Measurements from ENCODE around the gene SPEF2.

The SPEF2 gene, protein sequence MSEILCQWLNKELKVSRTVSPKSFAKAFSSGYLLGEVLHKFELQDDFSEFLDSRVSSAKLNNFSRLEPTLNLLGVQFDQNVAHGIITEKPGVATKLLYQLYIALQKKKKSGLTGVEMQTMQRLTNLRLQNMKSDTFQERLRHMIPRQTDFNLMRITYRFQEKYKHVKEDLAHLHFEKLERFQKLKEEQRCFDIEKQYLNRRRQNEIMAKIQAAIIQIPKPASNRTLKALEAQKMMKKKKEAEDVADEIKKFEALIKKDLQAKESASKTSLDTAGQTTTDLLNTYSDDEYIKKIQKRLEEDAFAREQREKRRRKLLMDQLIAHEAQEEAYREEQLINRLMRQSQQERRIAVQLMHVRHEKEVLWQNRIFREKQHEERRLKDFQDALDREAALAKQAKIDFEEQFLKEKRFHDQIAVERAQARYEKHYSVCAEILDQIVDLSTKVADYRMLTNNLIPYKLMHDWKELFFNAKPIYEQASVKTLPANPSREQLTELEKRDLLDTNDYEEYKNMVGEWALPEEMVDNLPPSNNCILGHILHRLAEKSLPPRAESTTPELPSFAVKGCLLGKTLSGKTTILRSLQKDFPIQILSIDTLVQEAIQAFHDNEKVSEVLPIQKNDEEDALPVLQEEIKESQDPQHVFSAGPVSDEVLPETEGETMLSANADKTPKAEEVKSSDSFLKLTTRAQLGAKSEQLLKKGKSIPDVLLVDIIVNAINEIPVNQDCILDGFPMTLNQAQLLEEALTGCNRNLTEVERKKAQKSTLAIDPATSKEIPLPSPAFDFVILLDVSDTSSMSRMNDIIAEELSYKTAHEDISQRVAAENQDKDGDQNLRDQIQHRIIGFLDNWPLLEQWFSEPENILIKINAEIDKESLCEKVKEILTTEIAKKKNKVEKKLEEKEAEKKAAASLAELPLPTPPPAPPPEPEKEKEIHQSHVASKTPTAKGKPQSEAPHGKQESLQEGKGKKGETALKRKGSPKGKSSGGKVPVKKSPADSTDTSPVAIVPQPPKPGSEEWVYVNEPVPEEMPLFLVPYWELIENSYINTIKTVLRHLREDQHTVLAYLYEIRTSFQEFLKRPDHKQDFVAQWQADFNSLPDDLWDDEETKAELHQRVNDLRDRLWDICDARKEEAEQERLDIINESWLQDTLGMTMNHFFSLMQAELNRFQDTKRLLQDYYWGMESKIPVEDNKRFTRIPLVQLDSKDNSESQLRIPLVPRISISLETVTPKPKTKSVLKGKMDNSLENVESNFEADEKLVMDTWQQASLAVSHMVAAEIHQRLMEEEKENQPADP (N-terminal part only)

GRCh38 chr5:35617435-35618303 lies at the start of gene SPEF2:
TSS of gene SPEF2 (plus strand) at chr5:35617863. CDS start at chr5:35617998, 135 bp downstream.
- peak; percentile 63 for DNase-seq

DNA sequence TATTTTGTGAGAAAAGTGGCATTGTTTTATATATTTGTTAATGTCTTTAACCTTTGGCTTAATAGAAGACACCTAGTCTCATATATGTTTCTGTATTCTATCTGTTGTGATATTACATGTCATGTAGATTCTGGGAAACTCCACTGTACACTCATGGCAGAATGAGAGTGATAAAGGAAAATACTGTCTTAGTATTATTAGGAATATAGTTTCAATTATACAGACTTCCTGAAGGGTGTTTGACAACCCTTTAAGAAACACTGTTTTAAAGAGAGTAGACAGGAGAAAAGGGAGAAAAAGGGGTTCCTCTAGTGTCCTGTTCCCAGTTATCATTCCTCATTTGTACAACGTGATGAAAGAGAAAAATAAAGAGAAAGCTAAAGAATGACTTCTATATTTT lies 42.1 kb upstream of the SPEF2 start:
- DNase-seq = no peak

DNA sequence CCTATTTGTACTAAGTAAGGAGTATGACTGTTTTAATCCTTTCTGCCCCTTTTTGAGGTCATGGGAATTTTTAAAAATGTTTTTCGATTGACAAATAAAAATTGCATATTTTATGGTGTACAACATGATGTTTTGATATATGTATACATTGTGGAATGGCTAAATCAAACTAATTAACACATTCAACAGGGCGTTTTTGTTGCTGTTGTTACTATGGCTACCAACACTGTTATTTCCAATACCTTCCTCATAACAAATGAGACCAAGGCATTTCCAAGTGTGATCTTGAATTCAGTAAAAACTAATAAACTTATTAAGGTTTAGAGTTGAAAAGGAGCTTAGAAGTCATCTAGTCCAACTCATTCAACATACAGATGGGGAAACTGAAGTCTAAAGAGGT lies 30.2 kb upstream of the SPEF2 start:
- DNase-seq = no peak

GRCh38 chr5:35593338-35593737 lies 24.3 kb upstream of the SPEF2 start:
- no peak for DNase-seq

DNA sequence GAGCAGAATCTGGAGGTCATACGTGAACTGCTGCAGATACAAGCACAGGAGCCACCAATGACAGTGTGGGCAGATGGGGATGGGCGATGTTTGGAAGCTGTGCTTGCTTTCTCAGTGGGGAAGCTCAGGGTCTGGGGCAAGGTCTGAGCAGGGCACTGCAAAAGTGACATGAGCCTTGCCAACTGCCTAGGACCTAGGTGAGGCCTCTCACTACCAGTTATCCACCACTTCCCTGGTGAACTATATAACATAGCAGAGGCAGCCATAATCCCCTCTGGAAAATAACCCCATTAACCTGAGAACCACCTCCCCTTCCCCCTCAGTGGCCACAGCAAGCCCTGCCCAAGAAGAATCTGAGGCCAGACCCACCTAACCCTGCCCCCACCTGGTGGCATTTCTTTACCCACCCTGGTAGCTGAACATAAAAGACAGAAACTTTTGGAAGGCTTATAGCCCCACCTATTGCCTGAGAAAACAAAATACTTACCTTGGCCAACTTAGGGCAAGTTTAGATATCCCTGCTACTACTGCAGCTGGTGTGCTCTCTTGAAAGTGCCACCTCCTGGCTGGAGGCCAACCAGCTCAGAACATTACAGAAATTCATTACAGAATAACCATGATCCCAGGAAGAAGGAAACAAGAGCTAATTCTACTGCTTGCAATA lies 18.8 kb upstream of the SPEF2 start:
- no peak for DNase-seq

GRCh38 chr5:35600591-35600990 lies 17.1 kb upstream of the SPEF2 start:
- no peak for DNase-seq

DNA sequence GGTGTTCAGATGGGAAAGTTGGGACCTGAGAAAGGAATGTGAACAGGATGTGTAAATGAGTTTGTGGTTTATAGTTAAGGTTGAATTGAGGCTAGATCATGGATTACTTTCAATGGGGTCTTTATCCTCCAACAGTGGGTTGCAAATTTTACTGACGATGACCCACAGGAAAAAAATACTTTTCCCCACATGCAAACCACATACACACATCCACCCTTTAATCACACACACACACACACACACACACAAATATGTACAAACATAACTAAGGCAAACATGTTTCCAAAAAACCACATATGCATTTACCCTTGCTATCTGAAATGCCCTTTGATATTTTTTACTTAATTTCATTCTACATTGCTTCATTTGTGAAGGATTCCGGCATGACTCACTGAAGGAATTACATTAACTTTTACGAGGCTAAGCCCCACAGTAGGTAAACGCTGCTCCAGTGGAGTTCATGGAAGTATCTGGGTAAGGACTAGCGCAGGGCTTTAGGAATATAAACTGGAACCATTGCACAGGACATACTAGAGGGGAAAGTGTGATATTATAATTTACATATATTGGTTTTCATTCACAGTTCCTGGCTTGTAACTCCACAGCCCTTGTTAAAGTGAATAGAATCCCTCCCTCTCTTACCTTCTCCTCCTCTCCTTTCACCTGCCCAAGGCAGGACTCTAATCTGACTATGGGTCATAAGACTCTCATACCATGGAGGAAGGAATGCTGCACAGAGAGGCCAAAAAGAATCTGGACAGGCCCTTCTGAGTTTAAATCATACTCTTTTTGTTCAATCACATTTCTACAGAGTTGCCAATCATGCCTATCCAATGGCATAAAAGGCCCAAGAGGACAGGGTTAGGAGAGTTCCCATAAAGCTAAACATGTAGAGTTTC lies 8.5 kb upstream of the SPEF2 start:
- no peak for DNase-seq

- DNase-seq = no peak
Measured at GRCh38 chr5:35617060-35617434, 616 bp upstream of the SPEF2 start.

GRCh38 chr5:35618304-35618636 lies 607 bp downstream of the SPEF2 start:
- DNase-seq = no peak

- DNase-seq = no peak
Measured at GRCh38 chr5:35618781-35619180, 1.1 kb downstream of the SPEF2 start.

- DNase-seq = no peak
Measured at GRCh38 chr5:35622974-35623373, 5.3 kb downstream of the SPEF2 start.

- DNase-seq = no peak
Measured at GRCh38 chr5:35623991-35624390, 6.3 kb downstream of the SPEF2 start.

DNA sequence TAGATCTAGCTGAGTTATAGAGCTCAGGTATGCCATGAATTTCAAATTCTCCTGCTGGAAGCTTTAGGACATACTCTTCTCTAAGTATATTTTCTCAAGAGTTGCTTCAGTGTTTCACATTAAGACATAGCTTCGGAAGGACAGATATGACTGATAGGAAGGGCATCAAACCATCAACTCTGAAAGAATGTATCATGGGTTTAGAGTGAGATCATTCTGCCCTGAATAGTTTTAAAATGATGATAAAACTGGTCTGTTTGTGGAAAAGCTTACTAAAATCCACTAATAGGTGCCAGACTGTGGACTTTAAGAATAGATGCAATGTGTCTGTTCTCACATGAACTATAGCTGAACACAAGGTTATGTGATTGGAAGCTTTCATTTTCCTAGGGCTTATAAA lies 8.4 kb downstream of the SPEF2 start:
- no peak for DNase-seq

- no peak for DNase-seq
Measured at GRCh38 chr5:35626553-35626952, 8.9 kb downstream of the SPEF2 start.

GRCh38 chr5:35634326-35634725 lies 16.7 kb downstream of the SPEF2 start:
- DNase-seq = no peak

DNA sequence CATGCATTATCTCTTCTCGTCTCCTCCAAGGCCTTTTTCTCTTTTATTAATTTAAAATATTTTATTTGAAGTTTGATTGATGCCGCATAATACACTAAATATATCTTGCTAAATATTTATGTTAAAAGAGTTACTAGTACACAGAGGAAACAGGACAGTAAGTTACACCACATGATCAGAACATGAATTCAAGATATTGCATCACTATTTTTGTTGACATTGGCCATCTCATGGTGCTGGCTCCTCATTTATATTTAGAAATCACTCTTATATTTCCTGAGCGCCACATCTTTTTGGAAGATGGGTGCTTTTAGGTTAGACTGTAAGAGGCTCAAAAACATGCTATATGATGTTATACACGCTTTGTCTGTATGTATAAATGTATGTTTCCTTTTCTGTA lies 23.0 kb downstream of the SPEF2 start:
- DNase-seq = no peak

GRCh38 chr5:35644543-35644942 lies 26.9 kb downstream of the SPEF2 start:
- no peak for DNase-seq

GRCh38 chr5:35647128-35647527 lies 29.5 kb downstream of the SPEF2 start:
- peak; percentile 11 for DNase-seq

- no peak for DNase-seq
Measured at GRCh38 chr5:35647712-35648111, 30.0 kb downstream of the SPEF2 start.

- DNase-seq = peak; percentile 18
Measured at GRCh38 chr5:35651002-35651756, 33.5 kb downstream of the SPEF2 start.

Measured in NCI-H2171 (cell line).